SK-N-SH treated with all-trans-retinoic acid at 6 μM for 48 hours (cell line): Measurements from ENCODE around the gene OVCH2.

Source experiments
- ATAC-seq: fragments of 200-7000 bp; cut with Tn5 transposase; 3 replicates; pipeline ENCODE4 v1.9.1; 2020; ENCODE audit warnings: mild to moderate bottlenecking, moderate library complexity
- ARNTL ChIP-seq: fragments of 450-650 bp; formaldehyde crosslinking; IDR thresholded peaks from 2 replicates; pipeline ENCODE4 v1.5.0; 2020; ENCODE audit warnings: low read depth, mild to moderate bottlenecking, moderate library complexity, borderline replicate concordance
- BACH2 ChIP-seq: fragments of 250-450 bp; sonication (Bioruptor Pico); IDR thresholded peaks from 2 replicates; pipeline ENCODE4 v1.9.0; 2021; ENCODE audit warnings: mild to moderate bottlenecking, borderline replicate concordance
- CREB5 ChIP-seq: fragments of 250-450 bp; sonication (Bioruptor Pico); IDR thresholded peaks from 2 replicates; pipeline ENCODE4 v1.5.1; 2020; ENCODE audit warnings: low read depth, mild to moderate bottlenecking, moderate library complexity
- CSDC2 ChIP-seq: fragments of 250-450 bp; sonication (Bioruptor Pico); IDR thresholded peaks from 2 replicates; pipeline ENCODE4 v1.5.0; 2020; ENCODE audit warnings: mild to moderate bottlenecking, moderate library complexity
- ESRRG ChIP-seq: fragments of 250-450 bp; sonication (Bioruptor Pico); IDR thresholded peaks from 2 replicates; pipeline ENCODE4 v1.6.1; 2021; ENCODE audit warnings: mild to moderate bottlenecking
- GLIS3 ChIP-seq: fragments of 250-450 bp; sonication (Bioruptor Pico); IDR thresholded peaks from 2 replicates; pipeline ENCODE4 v1.5.0; 2020; ENCODE audit warnings: mild to moderate bottlenecking, moderate library complexity
- ISL1 ChIP-seq: fragments of 250-450 bp; sonication (Bioruptor Pico); IDR thresholded peaks from 2 replicates; pipeline ENCODE4 v2.1.2; 2022; ENCODE audit warnings: mild to moderate bottlenecking, moderate library complexity
- OSR1 ChIP-seq: fragments of 250-450 bp; sonication (Bioruptor Pico); IDR thresholded peaks from 2 replicates; pipeline ENCODE4 v1.8.0; 2022; ENCODE audit warnings: moderate library complexity, mild to moderate bottlenecking, inconsistent platforms
- PATZ1 ChIP-seq: fragments of 250-450 bp; sonication (Bioruptor Pico); IDR thresholded peaks from 2 replicates; pipeline ENCODE4 v1.8.0; 2020; ENCODE audit warnings: mild to moderate bottlenecking, moderate library complexity, borderline replicate concordance
- POU6F1 ChIP-seq: fragments of 250-450 bp; sonication (Bioruptor Pico); IDR thresholded peaks from 2 replicates; pipeline ENCODE4 v1.8.0; 2021; ENCODE audit warnings: low read depth, mild to moderate bottlenecking, moderate library complexity, borderline replicate concordance
- PPARA ChIP-seq: fragments of 250-450 bp; sonication (Bioruptor Pico); IDR thresholded peaks from 2 replicates; pipeline ENCODE4 v1.5.0; 2020; ENCODE audit warnings: mild to moderate bottlenecking, borderline replicate concordance
- RARB ChIP-seq: fragments of 250-450 bp; sonication (Bioruptor Pico); IDR thresholded peaks from 2 replicates; pipeline ENCODE4 v1.8.0; 2021; ENCODE audit warnings: mild to moderate bottlenecking, moderate library complexity
- SNAI2 ChIP-seq: fragments of 250-450 bp; sonication (Bioruptor Pico); IDR thresholded peaks from 2 replicates; pipeline ENCODE4 v1.5.0; 2020; ENCODE audit warnings: mild to moderate bottlenecking, moderate library complexity
- TOX ChIP-seq: fragments of 250-450 bp; sonication (Bioruptor Pico); IDR thresholded peaks from 2 replicates; pipeline ENCODE4 v1.8.0; 2021; ENCODE audit warnings: mild to moderate bottlenecking, moderate library complexity, borderline replicate concordance
- ZC3H10 ChIP-seq: fragments of 250-450 bp; sonication (Bioruptor Pico); IDR thresholded peaks from 2 replicates; pipeline ENCODE4 v1.5.1; 2021; ENCODE audit warnings: mild to moderate bottlenecking, moderate library complexity
- ZFP3 ChIP-seq: fragments of 250-450 bp; sonication (Bioruptor Pico); IDR thresholded peaks from 2 replicates; pipeline ENCODE4 v1.5.0; 2020; ENCODE audit warnings: mild to moderate bottlenecking, moderate library complexity
- ZNF565 ChIP-seq: fragments of 450-650 bp; formaldehyde crosslinking; conservative IDR thresholded peaks from 2 replicates; pipeline ENCODE4 v1.5.0; 2020; ENCODE audit warnings: low read depth, mild to moderate bottlenecking, moderate library complexity
- ZNF70 ChIP-seq: fragments of 450-650 bp; formaldehyde crosslinking; IDR thresholded peaks from 2 replicates; pipeline ENCODE4 v1.5.0; 2020; ENCODE audit warnings: mild to moderate bottlenecking, moderate library complexity
- ZNF8 ChIP-seq: fragments of 450-650 bp; formaldehyde crosslinking; IDR thresholded peaks from 2 replicates; pipeline ENCODE4 v1.5.0; 2020; ENCODE audit warnings: mild to moderate bottlenecking, moderate library complexity
- TF ChIP-seq, protein P1 (sequence below): fragments of 250-450 bp; sonication (Bioruptor Pico); IDR thresholded peaks from 2 replicates; pipeline ENCODE4 v1.5.0; 2020; ENCODE audit warnings: mild to moderate bottlenecking, moderate library complexity

Gene OVCH2

GRCh38 chr11:7668911-7669310 lies 37.4 kb downstream of the OVCH2 start:
- no peak for TF ChIP-seq PPARA (CRISPR knock-in tag)
- no peak for TF ChIP-seq ARNTL
- no peak for TF ChIP-seq ZNF8 (CRISPR knock-in tag)
- TF ChIP-seq, protein P1, sequence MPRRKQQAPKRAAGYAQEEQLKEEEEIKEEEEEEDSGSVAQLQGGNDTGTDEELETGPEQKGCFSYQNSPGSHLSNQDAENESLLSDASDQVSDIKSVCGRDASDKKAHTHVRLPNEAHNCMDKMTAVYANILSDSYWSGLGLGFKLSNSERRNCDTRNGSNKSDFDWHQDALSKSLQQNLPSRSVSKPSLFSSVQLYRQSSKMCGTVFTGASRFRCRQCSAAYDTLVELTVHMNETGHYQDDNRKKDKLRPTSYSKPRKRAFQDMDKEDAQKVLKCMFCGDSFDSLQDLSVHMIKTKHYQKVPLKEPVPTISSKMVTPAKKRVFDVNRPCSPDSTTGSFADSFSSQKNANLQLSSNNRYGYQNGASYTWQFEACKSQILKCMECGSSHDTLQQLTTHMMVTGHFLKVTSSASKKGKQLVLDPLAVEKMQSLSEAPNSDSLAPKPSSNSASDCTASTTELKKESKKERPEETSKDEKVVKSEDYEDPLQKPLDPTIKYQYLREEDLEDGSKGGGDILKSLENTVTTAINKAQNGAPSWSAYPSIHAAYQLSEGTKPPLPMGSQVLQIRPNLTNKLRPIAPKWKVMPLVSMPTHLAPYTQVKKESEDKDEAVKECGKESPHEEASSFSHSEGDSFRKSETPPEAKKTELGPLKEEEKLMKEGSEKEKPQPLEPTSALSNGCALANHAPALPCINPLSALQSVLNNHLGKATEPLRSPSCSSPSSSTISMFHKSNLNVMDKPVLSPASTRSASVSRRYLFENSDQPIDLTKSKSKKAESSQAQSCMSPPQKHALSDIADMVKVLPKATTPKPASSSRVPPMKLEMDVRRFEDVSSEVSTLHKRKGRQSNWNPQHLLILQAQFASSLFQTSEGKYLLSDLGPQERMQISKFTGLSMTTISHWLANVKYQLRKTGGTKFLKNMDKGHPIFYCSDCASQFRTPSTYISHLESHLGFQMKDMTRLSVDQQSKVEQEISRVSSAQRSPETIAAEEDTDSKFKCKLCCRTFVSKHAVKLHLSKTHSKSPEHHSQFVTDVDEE (CRISPR knock-in tag), result no peak
- TF ChIP-seq SNAI2 (CRISPR knock-in tag), result no peak
- TF ChIP-seq ZFP3 (CRISPR knock-in tag), result no peak
- TF ChIP-seq ISL1 (CRISPR knock-in tag), result no peak
- TF ChIP-seq TOX (CRISPR knock-in tag), result no peak
- TF ChIP-seq CSDC2 (CRISPR knock-in tag), result no peak
- no peak for TF ChIP-seq BACH2
- TF ChIP-seq ESRRG (CRISPR knock-in tag), result no peak
- no peak for TF ChIP-seq OSR1
- TF ChIP-seq RARB (CRISPR knock-in tag), result no peak
- TF ChIP-seq POU6F1 (CRISPR knock-in tag), result no peak
- no peak for TF ChIP-seq ZC3H10 (CRISPR knock-in tag)
- ATAC-seq, result no peak

- ATAC-seq, result no peak
Observed at GRCh38 chr11:7668464-7668863, 37.8 kb downstream of the OVCH2 start.

GRCh38 chr11:7667460-7667859 lies 38.8 kb downstream of the OVCH2 start:
- no peak for ATAC-seq
- TF ChIP-seq CREB5 (CRISPR knock-in tag) (no peak), ZNF8 (CRISPR knock-in tag) (no peak)

More at GRCh38 chr11:7668464-7668863, 37.8 kb downstream of the OVCH2 start:
- TF ChIP-seq ZNF8 (CRISPR knock-in tag) (no peak), ESRRG (CRISPR knock-in tag) (no peak), OSR1 (no peak), ZC3H10 (CRISPR knock-in tag) (no peak), PPARA (CRISPR knock-in tag) (no peak), ZNF70 (CRISPR knock-in tag) (no peak)

DNA sequence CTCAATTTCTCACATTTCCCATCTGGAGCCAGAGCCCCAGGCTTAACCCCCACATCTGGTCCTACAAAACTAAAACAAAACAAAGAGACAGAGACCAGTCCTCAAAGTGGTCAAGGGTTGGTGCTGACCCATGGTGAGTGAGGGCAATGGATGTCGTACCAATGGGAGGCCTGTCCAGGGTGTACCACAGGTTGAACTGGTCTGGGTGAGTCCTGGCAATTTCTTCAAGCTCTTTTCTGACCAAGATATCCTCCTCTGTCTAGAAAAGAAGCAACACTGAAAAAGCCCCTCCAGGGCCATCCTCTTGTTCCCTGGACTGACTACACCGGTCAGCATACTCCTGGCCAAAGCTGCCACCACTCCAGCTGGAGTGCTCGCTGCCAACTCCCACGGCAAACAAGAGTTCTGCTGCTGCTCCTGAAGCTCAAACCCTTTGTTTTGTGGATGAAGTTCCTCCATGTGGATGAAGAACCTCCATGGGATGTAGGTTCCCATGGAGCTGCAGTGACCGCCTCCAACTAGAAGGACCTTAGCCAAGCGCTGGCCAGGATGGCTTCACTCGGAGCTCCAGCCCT lies 39.9 kb downstream of the OVCH2 start:
- ATAC-seq, result no peak
- TF ChIP-seq OSR1, result no peak
- TF ChIP-seq ZNF70 (CRISPR knock-in tag), result no peak
- TF ChIP-seq GLIS3 (CRISPR knock-in tag), result no peak
- TF ChIP-seq PATZ1, result no peak
- no peak for TF ChIP-seq ZNF565 (CRISPR knock-in tag)
- no peak for TF ChIP-seq SNAI2 (CRISPR knock-in tag)
- TF ChIP-seq ARNTL, result no peak
